HG03439 (cell line): Measurements from ENCODE around the gene AGT.
"Not testable (repeated sequence)": the region's sequence is repeated elsewhere in the genome, so short reads cannot be mapped to it uniquely, and the experiment has no call there.

Experiments
- ATAC-seq: cut with Tn5 transposase; IDR thresholded peaks from one replicate; pipeline ENCODE4 v1.9.1; 2021; ENCODE audit warnings: mild to moderate bottlenecking, moderate library complexity; ENCODE audit not compliant: unreplicated experiment

Gene AGT

GRCh38 chr1:230708631-230709580 lies 5.0 kb downstream of the AGT start:
- no peak for ATAC-seq

- no peak for ATAC-seq
Observed at GRCh38 chr1:230707732-230708630, 5.9 kb downstream of the AGT start.

GRCh38 chr1:230706887-230707731 lies 6.8 kb downstream of the AGT start:
- no peak for ATAC-seq

- no peak for ATAC-seq
Observed at GRCh38 chr1:230706020-230706699, 7.8 kb downstream of the AGT start.

- no peak for ATAC-seq
Observed at GRCh38 chr1:230705289-230706019, 8.5 kb downstream of the AGT start.

- ATAC-seq: no peak
Observed at GRCh38 chr1:230704830-230705229, 9.1 kb downstream of the AGT start.

- ATAC-seq: no peak
Observed at GRCh38 chr1:230703679-230704385, 10.1 kb downstream of the AGT start.

GRCh38 chr1:230702934-230703678 lies 10.8 kb downstream of the AGT start:
- ATAC-seq: no peak

- ATAC-seq: no peak
Observed at GRCh38 chr1:230701895-230702768, 11.8 kb downstream of the AGT start.

GRCh38 chr1:230701434-230701833 lies 12.5 kb downstream of the AGT start:
- ATAC-seq: no peak

- no peak for ATAC-seq
Observed at GRCh38 chr1:230700132-230700531, 13.8 kb downstream of the AGT start.

GRCh38 chr1:230699716-230700115 lies 14.2 kb downstream of the AGT start:
- no peak for ATAC-seq

GRCh38 chr1:230698964-230699363 lies 15.0 kb downstream of the AGT start:
- ATAC-seq: not testable (repeated sequence)

- ATAC-seq: no peak
Observed at GRCh38 chr1:230698130-230698529, 15.8 kb downstream of the AGT start.

- no peak for ATAC-seq
Observed at GRCh38 chr1:230696722-230697437, 17.0 kb downstream of the AGT start.

GRCh38 chr1:230696218-230696617 lies 17.7 kb downstream of the AGT start:
- ATAC-seq: no peak

- ATAC-seq: no peak
Observed at GRCh38 chr1:230694991-230695390, 18.9 kb downstream of the AGT start.
